Activated naive CD4-positive, alpha-beta T cell treated with anti-CD3 and anti-CD28 coated beads, Interleukin-2, amount 10 ng/mL, durations not matched to agents 7 days and 5 days (primary cell): ENCODE measurements around the gene NIN.

Experiments
- CTCF ChIA-PET: fragments of 350-600 bp; sonication (Branson Sonifier 250); formaldehyde crosslinking; loops from one replicate; lab custom pipeline; 2021; ENCODE audit warnings: antibody characterized with exemption; lab: Charles Lee
- DNase-seq: peaks from one replicate; pipeline ENCODE4 v3.0.0-alpha.2; 2020
- H3K27ac Mint-ChIP-seq: one replicate; pipeline ENCODE4 v1.8.0; 2021; ENCODE audit warnings: mild to moderate bottlenecking, moderate library complexity, mixed read lengths
- H3K27me3 Mint-ChIP-seq: one replicate; pipeline ENCODE4 v1.8.0; 2021; ENCODE audit warnings: mild to moderate bottlenecking, mixed read lengths
- H3K36me3 Mint-ChIP-seq: one replicate; pipeline ENCODE4 v1.8.0; 2021; ENCODE audit warnings: mixed read lengths
- H3K4me1 Mint-ChIP-seq: one replicate; pipeline ENCODE4 v1.8.0; 2021; ENCODE audit warnings: mixed read lengths
- H3K4me3 Mint-ChIP-seq: one replicate; pipeline ENCODE4 v1.8.0; 2021; ENCODE audit warnings: mild to moderate bottlenecking, moderate library complexity, mixed read lengths
- H3K9me3 Mint-ChIP-seq: one replicate; pipeline ENCODE4 v1.8.0; 2021; ENCODE audit warnings: mixed read lengths

NIN gene

DNA sequence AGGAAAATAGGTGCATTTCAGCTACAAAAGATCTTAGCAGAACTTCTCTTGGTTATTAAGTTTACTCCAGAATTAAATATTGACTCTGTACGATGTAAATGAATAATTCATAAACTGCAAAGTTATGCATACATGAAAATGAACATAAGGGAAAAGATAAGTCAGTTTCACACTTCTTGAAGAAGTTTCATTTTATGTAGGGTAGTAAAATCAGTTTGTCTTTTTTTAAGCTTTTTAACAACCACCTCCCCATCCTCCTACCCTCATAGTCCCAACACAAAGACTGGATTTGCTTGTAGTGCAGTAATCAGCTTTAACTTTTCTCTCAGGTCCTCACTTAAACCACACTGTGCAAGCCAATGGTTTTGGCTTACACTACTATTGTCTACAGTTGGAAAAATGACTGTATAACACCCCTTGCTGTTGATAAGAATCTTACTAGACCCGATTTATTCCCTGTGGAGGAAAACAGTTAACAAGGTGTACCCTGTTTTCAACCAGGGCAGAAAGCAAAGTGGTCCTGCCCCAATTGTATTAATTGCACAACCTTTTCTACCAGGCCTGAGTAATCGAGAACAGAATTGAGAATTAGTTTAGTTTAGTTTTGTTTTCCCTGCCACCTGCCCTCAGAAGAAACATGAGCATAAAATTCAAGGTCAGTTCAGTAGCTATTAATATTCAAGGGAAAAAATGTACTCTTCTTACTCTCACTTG, 44.1 kb downstream of the NIN start:
- H3K36me3 Mint-ChIP-seq, result peaks cover 55% of the 10 kb centered on the region
- H3K4me3 Mint-ChIP-seq, result no peak overlapping the region
- H3K4me1 Mint-ChIP-seq, result peaks cover 75% of the 10 kb centered on the region
- peak overlapping the region; percentile 88 for H3K27ac Mint-ChIP-seq
- CTCF ChIA-PET, result interaction anchor here (0.7 to 8.3 kb wide), 6 partner anchors 9 to 248 kb away, joined by 3 to 50 read pairs (median 6); no protein-coding TSS in a partner anchor
- no peaks in the 10 kb centered on the region for H3K27me3 Mint-ChIP-seq
- no peak for DNase-seq
- H3K9me3 Mint-ChIP-seq, result no peaks in the 10 kb centered on the region

DNA sequence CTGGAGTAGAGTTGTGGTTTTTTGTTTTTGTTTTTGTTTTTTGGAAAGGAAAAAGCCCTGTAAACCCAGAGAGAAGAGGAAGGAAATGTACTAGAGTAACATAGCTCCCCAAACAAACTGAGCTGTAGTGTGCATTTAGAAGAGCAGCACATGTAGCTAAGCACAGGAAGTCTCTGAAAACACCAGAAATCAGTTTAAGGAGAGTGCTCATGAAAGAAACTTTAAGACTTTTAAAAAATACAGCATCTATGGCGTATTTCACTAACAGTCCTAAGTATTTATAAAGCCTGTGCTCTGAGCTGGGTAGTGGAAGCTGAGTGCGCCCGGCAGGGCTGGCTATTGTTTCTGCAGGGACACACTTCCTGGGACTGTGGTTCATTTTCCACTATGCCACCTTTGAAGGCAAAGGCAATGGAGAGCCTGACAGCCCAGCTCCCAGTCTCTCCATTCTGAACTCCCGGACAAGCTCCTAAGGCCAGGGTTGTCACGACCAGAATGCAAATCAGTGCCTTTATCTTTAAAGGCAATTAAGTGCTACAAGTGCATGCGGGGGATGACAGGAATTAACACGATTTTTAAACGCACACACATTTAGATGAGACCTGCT, 45.4 kb downstream of the NIN start:
- Mint-ChIP-seq H3K4me3 (peak overlapping the region; percentile 13), H3K27me3 (no peaks in the 10 kb centered on the region), H3K36me3 (peaks cover 50% of the 10 kb centered on the region), H3K9me3 (no peaks in the 10 kb centered on the region), H3K4me1 (peaks cover 62% of the 10 kb centered on the region), H3K27ac (peak overlapping the region; percentile 88)
- no peak for DNase-seq
- CTCF ChIA-PET, result interaction anchor here (1.1 to 8.3 kb wide), 5 partner anchors 8 to 166 kb away, joined by 4 to 50 read pairs (median 5); no protein-coding TSS in a partner anchor

DNA sequence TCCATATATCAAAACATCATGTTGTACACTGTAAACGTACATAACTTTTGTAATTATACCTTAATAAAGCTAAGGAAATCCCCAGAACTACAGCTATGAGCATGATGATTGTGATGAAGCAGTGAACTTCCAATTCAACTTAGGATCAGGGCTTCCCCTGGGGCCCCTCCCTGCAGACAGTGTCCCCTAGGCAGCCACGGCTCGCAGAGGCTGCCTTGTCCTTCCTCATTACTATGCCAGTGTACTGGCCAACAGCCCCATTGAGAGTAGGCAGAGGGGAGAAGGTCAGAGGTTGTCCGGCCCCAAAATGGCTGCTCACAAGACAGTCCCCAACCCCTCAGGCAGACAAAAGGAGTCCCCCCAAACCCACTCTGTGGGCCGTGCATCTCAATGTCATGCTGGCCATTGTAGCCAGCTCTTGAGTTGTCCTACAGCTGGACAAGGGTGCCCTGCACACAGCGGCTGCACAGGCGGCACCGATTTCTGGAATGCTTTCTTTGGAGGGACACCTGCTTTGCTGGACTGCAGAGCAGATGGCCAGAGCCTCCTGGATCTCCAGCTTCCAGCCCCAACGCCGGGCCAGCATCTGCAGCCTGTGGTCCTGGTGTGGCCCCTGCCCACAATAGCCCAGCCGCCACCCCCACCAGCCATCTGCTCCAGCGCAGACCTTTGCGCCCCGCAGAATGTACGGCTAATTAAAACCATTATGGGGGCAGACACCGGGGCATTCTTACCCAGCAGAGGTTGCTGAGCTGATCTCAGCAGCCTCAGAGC, 46.1 kb downstream of the NIN start:
- no peak for DNase-seq
- H3K9me3 Mint-ChIP-seq, result no peaks in the 10 kb centered on the region
- peaks cover 57% of the 10 kb centered on the region for H3K4me1 Mint-ChIP-seq
- peaks cover 45% of the 10 kb centered on the region for H3K36me3 Mint-ChIP-seq
- CTCF ChIA-PET, result interaction anchor here (1.1 to 8.3 kb wide), 4 partner anchors 7 to 165 kb away, joined by 4 to 50 read pairs (median 8); no protein-coding TSS in a partner anchor
- H3K27me3 Mint-ChIP-seq, result no peaks in the 10 kb centered on the region
- peak overlapping the region; percentile 13 for H3K4me3 Mint-ChIP-seq
- H3K27ac Mint-ChIP-seq, result peak overlapping the region; percentile 88

DNA sequence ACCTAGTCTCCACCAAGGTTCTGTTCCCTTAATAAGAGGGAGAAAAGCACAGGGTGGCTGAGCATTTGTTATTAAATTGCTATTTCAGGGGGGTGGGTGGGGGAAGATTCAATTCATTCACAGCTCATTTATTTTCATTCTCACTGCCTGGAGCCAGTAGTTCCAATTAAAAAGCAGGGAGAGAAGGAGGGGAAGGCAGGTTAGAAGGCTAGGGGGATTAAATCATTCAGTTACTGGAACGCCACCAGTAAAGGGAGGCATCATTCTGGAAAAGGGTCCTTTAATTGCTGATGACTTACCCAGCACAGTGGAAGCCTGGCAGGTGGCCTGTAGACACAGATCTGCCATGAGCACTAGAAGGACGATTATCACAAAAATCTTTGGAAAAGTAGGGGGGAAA, 47.4 kb downstream of the NIN start:
- H3K36me3 Mint-ChIP-seq, result peaks cover 38% of the 10 kb centered on the region
- peaks cover 65% of the 10 kb centered on the region for H3K4me1 Mint-ChIP-seq
- H3K4me3 Mint-ChIP-seq, result no peak overlapping the region
- no peaks in the 10 kb centered on the region for H3K9me3 Mint-ChIP-seq
- CTCF ChIA-PET, result interaction anchor here (0.7 kb wide), 1 partner anchor 77 kb away, joined by 4 read pairs; no protein-coding TSS in a partner anchor
- H3K27ac Mint-ChIP-seq, result no peak overlapping the region
- no peak for DNase-seq
- no peaks in the 10 kb centered on the region for H3K27me3 Mint-ChIP-seq

DNA sequence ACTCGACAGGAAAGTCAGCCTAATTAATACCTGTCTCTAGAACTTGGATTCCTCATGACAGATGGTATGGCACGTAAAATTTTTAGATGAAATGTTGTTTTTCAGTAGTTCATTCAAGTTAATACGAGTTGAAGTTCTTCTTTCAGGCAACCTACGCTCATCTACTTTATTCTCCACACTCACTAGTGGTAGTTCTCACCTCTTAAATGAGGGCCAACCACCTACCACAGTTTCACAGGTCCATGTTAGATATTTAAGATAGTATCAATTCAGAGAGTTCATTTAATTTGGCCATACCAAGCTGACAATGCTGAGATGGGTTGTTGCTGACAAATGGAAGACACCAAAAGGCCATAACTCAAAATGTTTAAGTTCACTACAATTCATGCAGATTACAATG, 50.6 kb downstream of the NIN start:
- H3K9me3 Mint-ChIP-seq, result no peaks in the 10 kb centered on the region
- H3K27me3 Mint-ChIP-seq, result no peaks in the 10 kb centered on the region
- peaks cover 36% of the 10 kb centered on the region for H3K4me1 Mint-ChIP-seq
- peaks cover 32% of the 10 kb centered on the region for H3K36me3 Mint-ChIP-seq
- H3K27ac Mint-ChIP-seq, result no peak overlapping the region
- H3K4me3 Mint-ChIP-seq, result no peak overlapping the region
- no peak for DNase-seq
- CTCF ChIA-PET, result interaction anchor here (1.9 kb wide), 1 partner anchor 80 kb away, joined by 7 read pairs; no protein-coding TSS in a partner anchor

DNA sequence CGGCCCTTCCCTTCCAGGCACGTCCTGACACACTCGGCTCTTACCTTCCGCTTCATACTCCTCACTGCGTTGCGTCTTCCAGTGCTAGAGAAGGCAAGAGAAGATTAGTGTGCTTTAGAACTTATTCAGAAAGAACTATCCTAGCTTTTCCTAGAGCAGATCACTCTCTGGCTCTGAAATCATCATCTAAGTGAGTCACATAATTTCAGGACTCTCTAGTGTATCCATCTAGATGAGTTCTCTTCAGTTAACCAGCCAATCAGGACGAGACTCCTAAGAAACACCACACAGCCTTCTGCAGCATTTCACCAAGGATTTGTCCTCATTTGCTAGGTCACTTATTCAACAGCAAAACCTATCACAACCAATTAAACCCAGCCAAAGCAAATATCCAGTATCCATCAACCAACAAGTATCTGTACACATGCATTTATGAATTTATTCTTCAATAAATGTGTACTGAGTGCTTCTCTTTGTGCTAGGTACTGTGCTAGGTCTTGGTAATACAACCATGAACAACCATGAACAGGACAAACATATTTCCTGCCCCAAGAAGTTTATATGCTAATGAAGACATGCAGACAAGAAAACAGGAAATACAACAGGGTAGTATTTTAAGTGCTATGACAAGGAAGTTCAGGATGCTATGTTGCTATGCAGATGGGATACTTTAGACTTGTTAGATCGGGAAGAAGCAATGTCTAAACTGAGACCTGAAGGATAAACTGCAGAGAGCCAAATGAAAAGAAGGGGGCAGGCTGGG, 52.1 kb downstream of the NIN start:
- Mint-ChIP-seq H3K9me3 (no peaks in the 10 kb centered on the region), H3K36me3 (peaks cover 36% of the 10 kb centered on the region), H3K27me3 (no peaks in the 10 kb centered on the region), H3K4me3 (no peak overlapping the region), H3K4me1 (peaks cover 35% of the 10 kb centered on the region), H3K27ac (peak overlapping the region; percentile 40)
- no peak for DNase-seq
- CTCF ChIA-PET, result interaction anchor here (0.5 to 6.4 kb wide), 23 partner anchors 8 to 458 kb away, joined by 3 to 149 read pairs (median 5); partner anchors contain the start of gene NIN

DNA sequence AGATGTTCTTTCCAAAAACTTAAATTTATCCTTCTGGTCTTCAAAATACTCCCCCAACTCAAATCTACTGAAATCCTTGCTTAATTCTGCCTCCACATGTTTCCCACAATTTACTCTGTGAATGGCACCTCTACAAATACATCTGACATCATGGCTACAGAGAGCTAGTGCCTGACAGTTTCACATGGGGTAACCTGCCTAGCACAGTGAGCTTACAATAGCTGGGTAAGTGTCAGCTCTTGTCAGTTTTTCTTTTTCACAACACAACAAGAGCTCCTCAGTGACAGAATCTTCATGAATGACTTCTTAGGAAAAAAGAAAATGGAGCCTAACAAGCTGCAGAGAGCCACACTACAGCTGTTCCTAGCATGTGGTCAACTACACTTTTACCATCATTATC, 54.4 kb downstream of the NIN start:
- DNase-seq, result no peak
- Mint-ChIP-seq H3K27me3 (no peaks in the 10 kb centered on the region), H3K4me3 (no peak overlapping the region), H3K4me1 (peaks cover 31% of the 10 kb centered on the region), H3K9me3 (no peaks in the 10 kb centered on the region), H3K27ac (no peak overlapping the region), H3K36me3 (peaks cover 49% of the 10 kb centered on the region)
- CTCF ChIA-PET, result interaction anchor here (0.9 to 6.4 kb wide), 32 partner anchors 9 to 455 kb away, joined by 3 to 149 read pairs (median 8); no protein-coding TSS in a partner anchor

DNA sequence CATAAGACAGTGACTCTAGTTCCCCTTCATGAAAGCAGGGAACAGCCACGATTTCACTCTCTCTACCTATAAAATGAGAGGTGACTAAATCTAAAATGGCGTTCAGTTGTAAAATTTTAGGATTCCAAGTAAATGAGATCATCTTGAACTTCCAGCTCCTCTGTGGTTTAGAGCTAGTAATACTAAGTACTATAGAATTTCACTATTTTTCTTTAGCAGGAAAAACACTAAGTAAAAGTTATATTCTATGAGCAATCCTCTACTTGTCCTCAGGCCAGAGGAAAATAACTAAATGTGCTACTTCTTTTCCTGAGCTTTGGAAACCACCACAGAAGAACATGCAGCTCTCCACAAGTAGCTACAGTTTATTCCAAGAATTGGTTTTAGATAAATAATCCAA, 55.6 kb downstream of the NIN start:
- Mint-ChIP-seq H3K4me1 (peaks cover 30% of the 10 kb centered on the region), H3K36me3 (peaks cover 50% of the 10 kb centered on the region), H3K27ac (no peak overlapping the region), H3K9me3 (no peaks in the 10 kb centered on the region), H3K4me3 (no peak overlapping the region), H3K27me3 (no peaks in the 10 kb centered on the region)
- CTCF ChIA-PET, result interaction anchor here (0.6 to 6.4 kb wide), 24 partner anchors 9 to 433 kb away, joined by 3 to 149 read pairs (median 8); no protein-coding TSS in a partner anchor
- no peak for DNase-seq

DNA sequence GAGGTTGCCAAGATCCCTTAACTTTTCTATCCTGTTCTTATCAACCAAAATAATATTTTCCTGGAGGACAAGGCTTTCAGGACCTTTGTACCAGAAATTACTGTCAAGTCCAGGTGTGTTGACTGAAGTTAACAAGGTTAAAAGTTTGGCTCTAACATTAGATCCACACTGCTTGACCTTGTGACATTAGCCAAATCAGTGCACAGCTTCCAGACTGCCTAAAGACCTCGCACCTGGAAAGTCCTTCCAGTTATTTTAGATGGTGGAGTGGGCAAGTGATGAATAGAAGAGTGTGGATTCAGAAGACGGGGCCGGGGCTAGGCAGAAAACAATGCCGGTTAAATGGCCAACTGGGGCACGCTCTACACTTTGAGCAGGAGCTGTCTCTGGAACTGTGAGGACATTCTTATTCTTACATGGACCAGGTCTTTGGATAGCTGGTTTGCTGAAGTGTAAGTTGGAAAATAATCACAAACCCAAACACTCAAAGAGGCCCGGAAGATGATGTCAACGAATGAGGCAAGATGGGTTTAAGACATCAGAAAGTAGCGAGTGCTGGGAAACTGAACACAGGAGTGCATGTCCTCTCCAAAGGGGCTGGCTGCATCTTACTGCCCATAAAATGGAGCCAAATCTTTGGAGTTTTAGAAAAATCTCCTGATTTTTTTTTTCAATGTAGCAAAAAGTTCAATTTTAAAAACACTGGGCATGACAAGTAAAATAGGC, 56.3 kb downstream of the NIN start:
- CTCF ChIA-PET, result interaction anchor here (0.7 to 6.4 kb wide), 32 partner anchors 8 to 454 kb away, joined by 3 to 149 read pairs (median 7); no protein-coding TSS in a partner anchor
- DNase-seq, result no peak
- Mint-ChIP-seq H3K27ac (no peak overlapping the region), H3K4me3 (no peak overlapping the region), H3K36me3 (peaks cover 56% of the 10 kb centered on the region), H3K4me1 (peaks cover 29% of the 10 kb centered on the region), H3K9me3 (no peaks in the 10 kb centered on the region), H3K27me3 (no peaks in the 10 kb centered on the region)

DNA sequence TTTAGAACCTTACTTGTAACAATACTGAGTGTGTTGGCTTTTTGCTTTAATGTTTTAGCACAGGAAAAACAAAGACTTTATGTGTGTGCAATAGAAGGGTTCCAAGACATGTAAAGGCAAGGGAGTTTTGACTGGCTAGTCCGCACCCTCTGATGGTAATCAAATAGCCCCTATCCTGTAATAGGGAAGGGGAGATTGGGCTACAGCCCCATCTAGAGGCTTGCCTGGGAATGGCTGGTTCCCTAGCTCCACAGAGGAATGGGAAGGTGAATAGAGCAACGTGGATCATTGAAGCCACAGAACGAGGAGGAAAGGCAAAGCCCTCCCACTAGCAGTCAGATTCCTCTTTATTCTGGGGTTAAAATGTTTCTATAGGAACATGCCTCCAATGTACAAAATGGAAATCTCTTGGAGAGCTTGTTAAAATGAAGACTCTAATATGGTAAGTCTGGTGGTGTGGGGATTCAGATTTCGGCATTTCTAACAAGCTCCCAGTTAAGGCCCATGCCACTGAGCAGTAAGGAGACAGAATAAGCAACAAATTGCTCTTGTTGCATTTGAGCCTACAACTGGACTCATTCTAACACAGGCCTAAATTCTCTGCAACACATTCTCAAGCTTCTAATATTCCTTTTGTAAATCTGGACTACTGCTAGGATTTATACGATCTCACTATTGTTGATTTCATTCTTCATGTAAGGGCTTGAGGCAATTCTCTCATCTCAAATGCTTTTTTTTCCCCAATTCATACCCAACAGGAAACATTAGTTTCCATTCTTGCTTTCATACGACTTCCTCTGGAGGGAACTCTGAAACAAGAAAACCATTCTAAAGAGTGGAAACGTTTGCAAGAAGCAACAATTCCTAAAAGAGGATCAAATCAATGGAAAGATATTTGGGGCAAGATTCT, 57.1 kb downstream of the NIN start:
- peak; percentile 48 for DNase-seq
- Mint-ChIP-seq H3K27ac (no peak overlapping the region), H3K36me3 (peaks cover 58% of the 10 kb centered on the region), H3K9me3 (no peaks in the 10 kb centered on the region), H3K4me3 (no peak overlapping the region), H3K4me1 (peaks cover 22% of the 10 kb centered on the region), H3K27me3 (no peaks in the 10 kb centered on the region)
- CTCF ChIA-PET, result interaction anchor here (0.7 to 6.4 kb wide), 32 partner anchors 12 to 453 kb away, joined by 3 to 149 read pairs (median 5); no protein-coding TSS in a partner anchor

DNA sequence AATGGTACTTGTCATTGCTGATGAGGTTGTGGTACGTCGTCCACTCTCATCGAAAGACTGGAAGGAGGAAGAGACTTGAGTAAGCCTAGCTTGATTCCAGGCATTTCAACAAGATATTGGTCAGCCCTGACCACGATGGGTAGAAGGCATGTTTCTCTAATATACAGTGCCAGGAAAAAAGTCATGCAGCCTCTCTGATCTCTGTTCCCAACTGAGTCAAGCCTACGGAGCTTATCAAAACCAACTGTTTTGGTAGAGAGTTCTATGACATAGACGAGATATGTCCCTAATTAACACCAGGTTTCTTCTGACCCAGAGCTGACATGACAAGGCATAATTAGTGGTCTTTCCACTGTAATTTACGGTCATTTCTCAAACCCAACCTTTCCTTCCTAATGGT, 58.5 kb downstream of the NIN start:
- H3K27me3 Mint-ChIP-seq, result no peaks in the 10 kb centered on the region
- DNase-seq, result no peak
- CTCF ChIA-PET, result interaction anchor here (0.9 to 6.4 kb wide), 7 partner anchors 10 to 229 kb away, joined by 3 to 48 read pairs (median 17); no protein-coding TSS in a partner anchor

DNA sequence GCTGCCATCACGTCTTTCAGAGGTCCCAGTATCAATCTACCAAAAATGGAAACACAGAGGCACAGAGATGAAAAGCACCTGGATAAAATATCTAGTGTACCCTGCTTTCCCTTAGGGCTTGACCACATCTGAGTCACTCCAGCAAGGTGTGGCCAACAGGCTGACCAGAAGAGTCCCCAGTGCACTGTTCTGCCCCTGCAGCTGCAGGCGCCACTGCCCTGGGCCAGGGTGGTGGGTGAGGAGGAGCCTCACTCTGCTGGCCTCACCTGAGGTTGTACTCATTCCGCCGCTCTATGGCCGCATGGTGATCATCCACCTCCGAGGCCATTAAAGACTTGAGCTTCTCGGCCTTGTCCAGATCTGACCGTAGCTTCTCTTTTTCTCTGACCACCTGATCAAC, 60.4 kb downstream of the NIN start:
- peaks cover 18% of the 10 kb centered on the region for H3K4me1 Mint-ChIP-seq
- no peak overlapping the region for H3K27ac Mint-ChIP-seq
- CTCF ChIA-PET, result interaction anchor here (0.9 to 6.4 kb wide), 5 partner anchors 8 to 228 kb away, joined by 3 to 44 read pairs (median 3); no protein-coding TSS in a partner anchor
- H3K4me3 Mint-ChIP-seq, result no peak overlapping the region
- H3K27me3 Mint-ChIP-seq, result no peaks in the 10 kb centered on the region
- H3K36me3 Mint-ChIP-seq, result peaks cover 66% of the 10 kb centered on the region
- DNase-seq, result no peak
- no peaks in the 10 kb centered on the region for H3K9me3 Mint-ChIP-seq

More for the DNA sequence above, 58.5 kb downstream of the NIN start:
- Mint-ChIP-seq H3K36me3 (peaks cover 65% of the 10 kb centered on the region), H3K4me1 (peaks cover 18% of the 10 kb centered on the region), H3K4me3 (no peak overlapping the region), H3K9me3 (no peaks in the 10 kb centered on the region), H3K27ac (peak overlapping the region; percentile 3)
